GM23338 (cell line): ENCODE measurements around the gene RNASE2.

Experiments used
- CREB1 ChIP-seq: fragments of 250-450 bp; sonication (Bioruptor Pico); IDR thresholded peaks from 2 replicates; pipeline ENCODE4 v1.5.0; 2020; ENCODE audit warnings: low read depth, mild to moderate bottlenecking, moderate library complexity
- CTCF ChIP-seq, 2 experiments: fragments of 200-600 bp in 1 of 2; sonication (generic) in 1 of 2; conservative IDR thresholded peaks; 2 replicates each; pipeline versions ENCODE4 v1.5.1 to v1.6.1; 2016 to 2017; ENCODE audit warnings: antibody characterized with exemption in 2 of 2, low read depth in 2 of 2, mild to moderate bottlenecking in 2 of 2, moderate library complexity in 1 of 2
- ETS1 ChIP-seq: IDR thresholded peaks from 2 replicates; pipeline ENCODE4 v1.6.1; 2016; ENCODE audit warnings: antibody characterized with exemption
- EZH2 ChIP-seq: fragments of 200-600 bp; sonication (generic); IDR thresholded peaks from one replicate; pipeline ENCODE4 v1.8.0; 2017; ENCODE audit warnings: antibody characterized with exemption, mild to moderate bottlenecking, low read depth; ENCODE audit not compliant: unreplicated experiment
- EZH2phosphoT487 ChIP-seq: fragments of 200-600 bp; sonication (generic); IDR thresholded peaks from one replicate; pipeline ENCODE4 v1.8.1; 2018; ENCODE audit warnings: antibody characterized with exemption; ENCODE audit not compliant: unreplicated experiment
- POLR2AphosphoS5 ChIP-seq: IDR thresholded peaks from 2 replicates; pipeline ENCODE4 v1.6.1; 2016; ENCODE audit warnings: antibody characterized with exemption, low read depth
- REST ChIP-seq: IDR thresholded peaks from one replicate; pipeline ENCODE4 v1.6.1; 2018; ENCODE audit warnings: antibody characterized with exemption; ENCODE audit not compliant: unreplicated experiment

GRCh38 chr14:20976291-20976690 lies 21.0 kb downstream of the RNASE2 start:
- TF ChIP-seq ETS1 (no peak), CTCF (conservative IDR thresholded peaks at IDR 0.05; ENCODE audit: low read depth in 2 of 2) (no peak), CREB1 (CRISPR knock-in tag) (no peak), POLR2AphosphoS5 (no peak), EZH2phosphoT487 (no peak), EZH2 (no peak), REST (no peak)
